Esophagus muscularis mucosa (tissue), 3 donors: Measurements from ENCODE around the gene KIF26B.

Experiments used
- CTCF ChIP-seq, 3 experiments: fragments of 200-600 bp in 2 of 3; fragments of 450-650 bp in 1 of 3; sonication (generic) in 2 of 3; IDR thresholded peaks; one replicate each; pipeline ENCODE4 v1.5.1; 2017 to 2019; ENCODE audit warnings: antibody characterized with exemption in 3 of 3, mild to moderate bottlenecking in 2 of 3, moderate library complexity in 1 of 3
- POLR2A ChIP-seq: fragments of 450-650 bp; IDR thresholded peaks from one replicate; pipeline ENCODE4 v1.6.1; 2017; ENCODE audit warnings: antibody characterized with exemption, moderate library complexity, mild to moderate bottlenecking, low read depth

GRCh38 chr1:245404527-245404926 is 249.7 kb downstream of the KIF26B start:
- no peak for TF ChIP-seq POLR2A
- TF ChIP-seq CTCF (IDR thresholded peaks at IDR 0.05) = no peak
